HCT116 (cell line): ENCODE data around the gene THOC2. TPM values are rescaled to one million over a fixed set of nuclear protein-coding genes. Genes with fewer than 3 reads are reported as not detected.

Experiments
- ATAC-seq: fragments of 200-7000 bp; cut with Tn5 transposase; 2 replicates; pipeline ENCODE4 v1.9.1; 2020; ENCODE audit warnings: mild to moderate bottlenecking, moderate library complexity
- BruUV-seq: library from RNA; stranded (reverse); fragments of 400-500 nt; replicated peaks from 2 replicates; lab custom pipeline; 2021; lab: Mats Ljungman, UMichigan
- CTCF ChIA-PET: fragments of 300-600 bp; sonication (Branson Sonifier 250); formaldehyde crosslinking; loops from one replicate; lab custom pipeline; 2021; ENCODE audit warnings: antibody characterized with exemption; lab: Charles Lee
- POLR2A ChIA-PET: fragments of 300-600, 350-600 bp; sonication (Branson Sonifier 250); formaldehyde crosslinking; loops from one replicate; lab custom pipeline; 2021; ENCODE audit warnings: antibody characterized with exemption; lab: Charles Lee
- RAD21 ChIA-PET, 2 experiments: fragments of 300-600 bp; sonication (Branson Sonifier 250); formaldehyde crosslinking; loops; one replicate each; lab custom pipeline; 2023; ENCODE audit warnings: low total read pairs in 2 of 2; ENCODE audit not compliant: uncharacterized antibody in 2 of 2, unreplicated experiment in 2 of 2, low non-redundant PET in 1 of 2; lab: Charles Lee
- DNase-seq: peaks from one replicate; pipeline ENCODE4 v3.0.0-alpha.2; 2010; ENCODE audit warnings: low read depth, low spot score
- H2AFZ ChIP-seq: fragments of 200-600 bp; shearing (Covaris generic), sonication (generic); 2 replicates; pipeline ENCODE4 v1.6.1; 2017; ENCODE audit warnings: low read depth, mixed run types, mixed read lengths, antibody characterized with exemption, low read length; ENCODE audit not compliant: poor library complexity, severe bottlenecking
- H3K27ac ChIP-seq: 2 replicates; pipeline ENCODE4 v1.5.1; 2012; ENCODE audit warnings: low read depth, low read length
- H3K27me3 ChIP-seq: fragments of 200-600 bp; sonication (generic); 2 replicates; pipeline ENCODE4 v1.6.1; 2016; ENCODE audit warnings: mixed run types, low read length, mixed read lengths; ENCODE audit not compliant: insufficient read depth
- H3K36me3 ChIP-seq, 2 experiments: fragments of 200-500 bp in 1 of 2; fragments of 200-600 bp in 1 of 2; sonication (Bioruptor generic) in 1 of 2; sonication (generic) in 1 of 2; 2 replicates each; pipeline versions ENCODE4 v1.5.1 to v1.6.1; 2014 to 2016; ENCODE audit warnings: low read length in 2 of 2, inconsistent platforms in 1 of 2, mixed read lengths in 1 of 2, mixed run types in 1 of 2; ENCODE audit not compliant: insufficient read depth in 2 of 2, control insufficient read depth in 1 of 2
- H3K4me1 ChIP-seq, 2 experiments: fragments of 200-600 bp in 1 of 2; sonication (generic) in 1 of 2; 2 replicates each; pipeline versions ENCODE4 v1.5.1 to v1.6.1; 2012 to 2017; ENCODE audit warnings: low read length in 2 of 2, inconsistent platforms in 1 of 2, mild to moderate bottlenecking in 1 of 2, mixed read lengths in 1 of 2, mixed run types in 1 of 2, moderate library complexity in 1 of 2; ENCODE audit not compliant: insufficient read depth in 2 of 2, control insufficient read depth in 1 of 2
- H3K4me2 ChIP-seq: fragments of 200-600 bp; sonication (generic); 2 replicates; pipeline ENCODE4 v1.6.1; 2017; ENCODE audit warnings: mixed run types, low read length, mixed read lengths
- H3K4me3 ChIP-seq, 2 experiments: fragments of 200-600 bp in 1 of 2; sonication (generic) in 1 of 2; replicated peaks in 1 of 2; 2 replicates each; pipeline ENCODE4 v1.5.1; 2011 to 2016; ENCODE audit warnings: low read length in 2 of 2, control low read depth in 1 of 2, low read depth in 1 of 2, mild to moderate bottlenecking in 1 of 2, mixed read lengths in 1 of 2, mixed run types in 1 of 2
- H3K79me2 ChIP-seq: fragments of 200-600 bp; sonication (generic); 2 replicates; pipeline ENCODE4 v1.6.1; 2017; ENCODE audit warnings: mild to moderate bottlenecking, mixed run types, low read length, moderate library complexity, mixed read lengths; ENCODE audit not compliant: insufficient read depth
- H3K9ac ChIP-seq: fragments of 200-600 bp; sonication (generic); 2 replicates; pipeline ENCODE4 v1.6.1; 2016; ENCODE audit warnings: low read length, mixed read lengths
- H3K9me2 ChIP-seq: fragments of 200-600 bp; sonication (generic), shearing (Covaris generic); 2 replicates; pipeline ENCODE4 v1.6.1; 2017; ENCODE audit warnings: mixed run types, mild to moderate bottlenecking, moderate library complexity; ENCODE audit not compliant: insufficient read depth
- H3K9me3 ChIP-seq, 2 experiments: fragments of 200-500 bp in 1 of 2; fragments of 200-600 bp in 1 of 2; sonication (Bioruptor generic) in 1 of 2; sonication (generic) in 1 of 2; 2 replicates each; pipeline ENCODE4 v1.6.1; 2014 to 2017; ENCODE audit warnings: low read length in 2 of 2, mixed read lengths in 2 of 2, inconsistent platforms in 1 of 2, low read depth in 1 of 2, mild to moderate bottlenecking in 1 of 2, mixed run types in 1 of 2, moderate library complexity in 1 of 2; ENCODE audit not compliant: control insufficient read depth in 1 of 2, insufficient read depth in 1 of 2
- H4K20me1 ChIP-seq: fragments of 200-600 bp; sonication (generic), shearing (Covaris generic); 2 replicates; pipeline ENCODE4 v1.6.1; 2017; ENCODE audit warnings: mixed run types, mild to moderate bottlenecking, moderate library complexity; ENCODE audit not compliant: insufficient read depth
- ATF3 ChIP-seq: IDR thresholded peaks from 2 replicates; pipeline ENCODE4 v1.6.1; 2012
- ELF1 ChIP-seq: IDR thresholded peaks from 2 replicates; pipeline ENCODE4 v1.6.1; 2012; ENCODE audit warnings: low read depth, borderline replicate concordance
- EZH2 ChIP-seq: fragments of 200-600 bp; sonication (generic); IDR thresholded peaks from 2 replicates; pipeline ENCODE4 v1.6.1; 2017; ENCODE audit warnings: antibody characterized with exemption, mixed run types
- EZH2phosphoT487 ChIP-seq: fragments of 200-600 bp; IDR thresholded peaks from 2 replicates; pipeline ENCODE4 v1.6.1; 2018; ENCODE audit warnings: antibody characterized with exemption, borderline replicate concordance
- FOSL1 ChIP-seq: IDR thresholded peaks from 2 replicates; pipeline ENCODE4 v1.6.1; 2012; ENCODE audit warnings: low read depth
- JUND ChIP-seq: IDR thresholded peaks from 2 replicates; pipeline ENCODE4 v1.6.1; 2012
- POLR2A ChIP-seq: IDR thresholded peaks from 2 replicates; pipeline ENCODE4 v1.7.0; 2011; ENCODE audit warnings: borderline replicate concordance; ENCODE audit not compliant: insufficient read depth, insufficient read length; ENCODE audit errors: extremely low read depth
- POLR2AphosphoS5 ChIP-seq: IDR thresholded peaks from 2 replicates; pipeline ENCODE4 v1.6.1; 2011; ENCODE audit warnings: mild to moderate bottlenecking, low read depth, low read length, moderate library complexity
- RAD21 ChIP-seq: IDR thresholded peaks from 2 replicates; pipeline ENCODE4 v1.6.1; 2012; ENCODE audit warnings: low read depth, mild to moderate bottlenecking
- SP1 ChIP-seq: IDR thresholded peaks from 2 replicates; pipeline ENCODE4 v1.6.1; 2012; ENCODE audit warnings: low read depth
- SRF ChIP-seq: IDR thresholded peaks from 2 replicates; pipeline ENCODE4 v1.6.1; 2012; ENCODE audit warnings: low read depth
- YY1 ChIP-seq: IDR thresholded peaks from 2 replicates; pipeline ENCODE4 v1.6.1; 2011; ENCODE audit warnings: low read length, low read depth, moderate library complexity, mild to moderate bottlenecking; ENCODE audit not compliant: insufficient replicate concordance; ENCODE audit errors: extremely low read depth
- ZBTB33 ChIP-seq: IDR thresholded peaks from 2 replicates; pipeline ENCODE4 v1.6.1; 2011; ENCODE audit warnings: mild to moderate bottlenecking, low read length, moderate library complexity; ENCODE audit not compliant: insufficient replicate concordance; ENCODE audit errors: extremely low read depth
- ZFX ChIP-seq: fragments of 450-650 bp; IDR thresholded peaks from 2 replicates; pipeline ENCODE4 v1.6.1; 2017
- intact Hi-C: fragments of 100-400 bp; cut with micrococcal nuclease; formaldehyde crosslinking; loops from 2 replicates; pipeline ENCODE4 v1.10.0; 2022
- total RNA-seq: library from RNA; stranded (reverse); gene quantifications from one replicate; pipeline ENCODE4 v1.2.1, GENCODE V29; 2021; ENCODE audit not compliant: unreplicated experiment
- TF ChIP-seq, protein P1 (sequence below): IDR thresholded peaks from 2 replicates; pipeline ENCODE4 v1.6.1; 2012
- TF ChIP-seq, protein P2 (sequence below), 3 experiments: fragments of 200-600 bp in 1 of 3; sonication (generic) in 1 of 3; IDR thresholded peaks in 2 of 3; conservative IDR thresholded peaks in 1 of 3; 2 replicates each; pipeline ENCODE4 v1.5.1; 2012 to 2017; ENCODE audit warnings: low read depth in 2 of 3, low read length in 2 of 3, antibody characterized with exemption in 1 of 3, borderline replicate concordance in 1 of 3, control low read depth in 1 of 3, mild to moderate bottlenecking in 1 of 3, mixed read lengths in 1 of 3, mixed run types in 1 of 3, moderate library complexity in 1 of 3; ENCODE audit not compliant: insufficient read depth in 1 of 3
- TF ChIP-seq, protein P3 (sequence below): IDR thresholded peaks from 2 replicates; pipeline ENCODE4 v1.6.1; 2012; ENCODE audit warnings: low read depth

THOC2 gene
- total RNA-seq, 1 experiment from 2014 or later: 85.3 TPM

- TF ChIP-seq ATF3 (no peak), EZH2 (no peak), SP1 (no peak), RAD21 (no peak), POLR2A (no peak)
- TF ChIP-seq, protein P1, sequence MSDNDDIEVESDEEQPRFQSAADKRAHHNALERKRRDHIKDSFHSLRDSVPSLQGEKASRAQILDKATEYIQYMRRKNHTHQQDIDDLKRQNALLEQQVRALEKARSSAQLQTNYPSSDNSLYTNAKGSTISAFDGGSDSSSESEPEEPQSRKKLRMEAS: no peak
- TF ChIP-seq, protein P2, sequence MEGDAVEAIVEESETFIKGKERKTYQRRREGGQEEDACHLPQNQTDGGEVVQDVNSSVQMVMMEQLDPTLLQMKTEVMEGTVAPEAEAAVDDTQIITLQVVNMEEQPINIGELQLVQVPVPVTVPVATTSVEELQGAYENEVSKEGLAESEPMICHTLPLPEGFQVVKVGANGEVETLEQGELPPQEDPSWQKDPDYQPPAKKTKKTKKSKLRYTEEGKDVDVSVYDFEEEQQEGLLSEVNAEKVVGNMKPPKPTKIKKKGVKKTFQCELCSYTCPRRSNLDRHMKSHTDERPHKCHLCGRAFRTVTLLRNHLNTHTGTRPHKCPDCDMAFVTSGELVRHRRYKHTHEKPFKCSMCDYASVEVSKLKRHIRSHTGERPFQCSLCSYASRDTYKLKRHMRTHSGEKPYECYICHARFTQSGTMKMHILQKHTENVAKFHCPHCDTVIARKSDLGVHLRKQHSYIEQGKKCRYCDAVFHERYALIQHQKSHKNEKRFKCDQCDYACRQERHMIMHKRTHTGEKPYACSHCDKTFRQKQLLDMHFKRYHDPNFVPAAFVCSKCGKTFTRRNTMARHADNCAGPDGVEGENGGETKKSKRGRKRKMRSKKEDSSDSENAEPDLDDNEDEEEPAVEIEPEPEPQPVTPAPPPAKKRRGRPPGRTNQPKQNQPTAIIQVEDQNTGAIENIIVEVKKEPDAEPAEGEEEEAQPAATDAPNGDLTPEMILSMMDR (IDR thresholded peaks at IDR 0.05 in 2 of 3, conservative IDR thresholded peaks at IDR 0.05 in 1 of 3; ENCODE audit: borderline replicate concordance in 1 of 3, insufficient read depth in 1 of 3, low read depth in 2 of 3, low read length in 2 of 3): no peak
- TF ChIP-seq, all 23 proteins: peak for 0
Observed at GRCh38 chrX:123603491-123603890, 129.4 kb downstream of the THOC2 start (continued).

DNA sequence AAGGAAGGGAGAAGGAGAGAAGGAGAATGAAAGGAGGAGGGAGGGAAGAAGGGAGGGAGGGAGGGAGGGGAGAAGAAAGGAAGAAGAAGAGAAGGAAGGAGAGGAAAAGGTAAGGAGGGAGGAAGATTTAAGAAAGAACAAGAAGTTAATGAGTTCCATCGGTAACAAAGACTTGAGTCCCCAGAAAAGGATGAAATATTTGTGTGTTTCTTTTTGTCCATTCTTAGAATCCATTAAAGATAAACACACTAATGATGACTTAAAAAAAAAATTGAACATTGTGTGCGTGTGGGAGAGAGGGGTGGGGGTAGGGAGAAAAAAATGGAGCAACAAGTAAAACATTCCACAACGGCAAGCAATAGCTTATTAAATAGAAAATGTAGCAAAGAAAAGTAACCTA is 131.4 kb downstream of the THOC2 start:
- no peaks in the 10 kb centered on the region for H4K20me1 ChIP-seq
- no peak overlapping the region for H3K4me2 ChIP-seq
- intact Hi-C loops: no loop called here
- no peak for ATAC-seq
- BruUV-seq: no TSS peak
- no peaks in the 10 kb centered on the region for H3K9me2 ChIP-seq
- no peak for DNase-seq
- H3K4me1 ChIP-seq: no peaks in the 10 kb centered on the region
- H3K9me3 ChIP-seq: no peaks in the 10 kb centered on the region
- H3K27me3 ChIP-seq: no peaks in the 10 kb centered on the region
- H3K9ac ChIP-seq: no peak overlapping the region
- no peak overlapping the region for H2AFZ ChIP-seq
- no peak overlapping the region for H3K4me3 ChIP-seq
- ChIA-PET RAD21 (no interaction called here), POLR2A (no interaction called here), CTCF (no interaction called here)
- H3K79me2 ChIP-seq: no peaks in the 10 kb centered on the region
- H3K36me3 ChIP-seq: peaks cover 3 to 4% of the 10 kb centered on the region in 2 experiments; a peak in 1 of 4 replicates
- H3K27ac ChIP-seq: no peak overlapping the region
- no peak for TF ChIP-seq YY1
- TF ChIP-seq SRF: no peak
- no peak for TF ChIP-seq EZH2
- no peak for TF ChIP-seq RAD21
- TF ChIP-seq JUND: no peak
- no peak for TF ChIP-seq FOSL1
- TF ChIP-seq ZBTB33: no peak
- TF ChIP-seq POLR2A: no peak
- TF ChIP-seq, protein P3, sequence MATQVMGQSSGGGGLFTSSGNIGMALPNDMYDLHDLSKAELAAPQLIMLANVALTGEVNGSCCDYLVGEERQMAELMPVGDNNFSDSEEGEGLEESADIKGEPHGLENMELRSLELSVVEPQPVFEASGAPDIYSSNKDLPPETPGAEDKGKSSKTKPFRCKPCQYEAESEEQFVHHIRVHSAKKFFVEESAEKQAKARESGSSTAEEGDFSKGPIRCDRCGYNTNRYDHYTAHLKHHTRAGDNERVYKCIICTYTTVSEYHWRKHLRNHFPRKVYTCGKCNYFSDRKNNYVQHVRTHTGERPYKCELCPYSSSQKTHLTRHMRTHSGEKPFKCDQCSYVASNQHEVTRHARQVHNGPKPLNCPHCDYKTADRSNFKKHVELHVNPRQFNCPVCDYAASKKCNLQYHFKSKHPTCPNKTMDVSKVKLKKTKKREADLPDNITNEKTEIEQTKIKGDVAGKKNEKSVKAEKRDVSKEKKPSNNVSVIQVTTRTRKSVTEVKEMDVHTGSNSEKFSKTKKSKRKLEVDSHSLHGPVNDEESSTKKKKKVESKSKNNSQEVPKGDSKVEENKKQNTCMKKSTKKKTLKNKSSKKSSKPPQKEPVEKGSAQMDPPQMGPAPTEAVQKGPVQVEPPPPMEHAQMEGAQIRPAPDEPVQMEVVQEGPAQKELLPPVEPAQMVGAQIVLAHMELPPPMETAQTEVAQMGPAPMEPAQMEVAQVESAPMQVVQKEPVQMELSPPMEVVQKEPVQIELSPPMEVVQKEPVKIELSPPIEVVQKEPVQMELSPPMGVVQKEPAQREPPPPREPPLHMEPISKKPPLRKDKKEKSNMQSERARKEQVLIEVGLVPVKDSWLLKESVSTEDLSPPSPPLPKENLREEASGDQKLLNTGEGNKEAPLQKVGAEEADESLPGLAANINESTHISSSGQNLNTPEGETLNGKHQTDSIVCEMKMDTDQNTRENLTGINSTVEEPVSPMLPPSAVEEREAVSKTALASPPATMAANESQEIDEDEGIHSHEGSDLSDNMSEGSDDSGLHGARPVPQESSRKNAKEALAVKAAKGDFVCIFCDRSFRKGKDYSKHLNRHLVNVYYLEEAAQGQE: no peak
- TF ChIP-seq POLR2AphosphoS5: no peak
- TF ChIP-seq EZH2phosphoT487: no peak
- no peak for TF ChIP-seq ZFX
- TF ChIP-seq, protein P1: no peak
- TF ChIP-seq ELF1: no peak
- TF ChIP-seq ATF3: no peak
